ENCODE results near the gene TTF2.
"Not testable (repeated sequence)": the region's sequence is repeated elsewhere in the genome, so short reads cannot be mapped to it uniquely, and the experiment has no call there.

TTF2 gene

GRCh38 chr1:117122330-117123025, 62.4 kb downstream of the TTF2 start:
- no peak for DNase-seq

- DNase-seq = no peak
Measured at GRCh38 chr1:117123274-117123673, 63.1 kb downstream of the TTF2 start.

- no peak for DNase-seq
Measured at GRCh38 chr1:117124661-117125060, 64.5 kb downstream of the TTF2 start.

GRCh38 chr1:117127795-117128194, 67.7 kb downstream of the TTF2 start:
- no peak for DNase-seq

GRCh38 chr1:117128323-117129079, 68.4 kb downstream of the TTF2 start:
- DNase-seq = no peak

GRCh38 chr1:117130526-117130925, 70.4 kb downstream of the TTF2 start:
- DNase-seq = no peak

GRCh38 chr1:117135329-117135728, 75.2 kb downstream of the TTF2 start:
- DNase-seq = no peak

GRCh38 chr1:117136749-117137148, 76.6 kb downstream of the TTF2 start:
- no peak for DNase-seq

GRCh38 chr1:117137281-117137855, 77.2 kb downstream of the TTF2 start:
- no peak for DNase-seq

- DNase-seq = no peak
Measured at GRCh38 chr1:117138106-117138505, 78.0 kb downstream of the TTF2 start.

- no peak for DNase-seq
Measured at GRCh38 chr1:117138561-117138960, 78.4 kb downstream of the TTF2 start.

- no peak for DNase-seq
Measured at GRCh38 chr1:117142200-117142599, 82.1 kb downstream of the TTF2 start.

GRCh38 chr1:117143172-117143571, 83.0 kb downstream of the TTF2 start:
- DNase-seq = no peak

GRCh38 chr1:117143871-117144270, 83.7 kb downstream of the TTF2 start:
- no peak for DNase-seq

GRCh38 chr1:117146072-117146471, 85.9 kb downstream of the TTF2 start:
- DNase-seq = no peak

- DNase-seq = no peak
Measured at GRCh38 chr1:117146575-117147340, 86.6 kb downstream of the TTF2 start.

- DNase-seq = no peak
Measured at GRCh38 chr1:117147341-117147831, 87.3 kb downstream of the TTF2 start.

GRCh38 chr1:117147856-117148588, 87.9 kb downstream of the TTF2 start:
- no peak for DNase-seq

- DNase-seq = no peak
Measured at GRCh38 chr1:117150316-117150715, 90.2 kb downstream of the TTF2 start.

GRCh38 chr1:117151305-117151704, 91.2 kb downstream of the TTF2 start:
- DNase-seq = not testable (repeated sequence)

Measured in activated CD4-positive, alpha-beta T cell treated with anti-CD3 and anti-CD28 coated beads for 1 hour (primary cell).